ENCODE results near the gene BIN2.
"Not testable (repeated sequence)": the region's sequence is repeated elsewhere in the genome, so short reads cannot be mapped to it uniquely, and the experiment has no call there.

The BIN2 gene

GRCh38 chr12:51293696-51294095 lies 30.3 kb downstream of the BIN2 start:
- TF ChIP-seq CTCF (IDR thresholded peaks at IDR 0.05; ENCODE audit: insufficient read depth, low read depth, low read length, missing control alignments): no peak
- no peak for DNase-seq (ENCODE audit: low read depth)
- no peak overlapping the region for H3K4me3 ChIP-seq (ENCODE audit: low read depth, low read length)

DNA sequence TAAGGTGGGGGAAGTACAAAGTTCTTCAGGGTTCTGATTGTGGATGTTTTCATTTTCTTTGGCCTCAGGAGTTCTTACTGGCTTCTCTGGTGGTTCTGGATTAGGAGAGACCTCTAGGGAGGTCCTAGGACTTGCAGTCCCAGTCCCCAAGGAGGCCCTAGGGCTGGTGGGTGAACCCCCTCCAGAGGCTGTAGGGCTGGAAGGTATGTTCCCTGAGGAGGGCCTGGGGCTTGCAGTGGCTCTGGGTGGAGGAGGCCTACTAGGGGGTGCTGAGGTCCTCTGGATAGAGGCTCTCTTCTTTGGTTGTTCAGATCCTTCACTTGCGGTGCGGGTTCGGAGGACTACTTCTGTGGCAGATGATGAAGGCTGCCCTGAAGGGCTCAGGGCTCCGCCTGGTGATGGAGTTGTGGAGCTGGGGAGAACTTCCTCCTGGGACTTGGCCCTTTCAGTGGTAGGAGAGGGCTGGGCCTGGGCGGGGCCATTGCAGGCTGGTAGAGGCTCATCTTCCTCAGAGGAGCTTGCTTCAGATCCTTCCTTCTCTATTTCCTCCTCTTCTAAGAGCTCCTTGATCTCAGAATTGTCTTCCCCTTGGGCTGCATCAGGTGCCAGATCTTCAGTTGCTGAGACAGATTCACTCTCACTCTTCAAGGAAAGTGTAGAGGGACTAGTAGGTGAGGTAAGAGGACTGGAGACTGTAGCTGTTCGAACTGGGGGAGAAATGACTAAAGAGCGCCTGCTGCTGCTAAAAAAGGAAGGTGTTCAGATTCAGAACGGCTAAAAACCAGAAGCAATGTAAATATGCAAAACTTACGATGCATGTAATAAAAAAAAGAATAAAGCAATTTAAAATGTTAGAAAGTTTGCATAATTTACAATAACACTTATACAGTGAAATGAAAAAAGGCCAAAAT lies 32.1 kb downstream of the BIN2 start:
- DNase-seq (ENCODE audit: low read depth): peak; percentile 57
- TF ChIP-seq CTCF (IDR thresholded peaks at IDR 0.05; ENCODE audit: insufficient read depth, low read depth, low read length, missing control alignments): peak; percentile 24
- H3K4me3 ChIP-seq (ENCODE audit: low read depth, low read length): not testable (repeated sequence)

GRCh38 chr12:51285843-51286242 lies 38.1 kb downstream of the BIN2 start:
- TF ChIP-seq CTCF (IDR thresholded peaks at IDR 0.05; ENCODE audit: insufficient read depth, low read depth, low read length, missing control alignments): no peak
- H3K4me3 ChIP-seq (ENCODE audit: low read depth, low read length): no peak overlapping the region
- no peak for DNase-seq (ENCODE audit: low read depth)

GRCh38 chr12:51281202-51281924 lies 42.6 kb downstream of the BIN2 start:
- TF ChIP-seq CTCF (IDR thresholded peaks at IDR 0.05; ENCODE audit: insufficient read depth, low read depth, low read length, missing control alignments): no peak
- DNase-seq (ENCODE audit: low read depth): no peak
- H3K4me3 ChIP-seq (ENCODE audit: low read depth, low read length): no peak overlapping the region

GRCh38 chr12:51275088-51275487 lies 48.9 kb downstream of the BIN2 start:
- DNase-seq (ENCODE audit: low read depth): no peak
- H3K4me3 ChIP-seq (ENCODE audit: low read depth, low read length): no peak overlapping the region
- TF ChIP-seq CTCF (IDR thresholded peaks at IDR 0.05; ENCODE audit: insufficient read depth, low read depth, low read length, missing control alignments): no peak

- not testable (repeated sequence) for H3K4me3 ChIP-seq (ENCODE audit: low read depth, low read length); DNase-seq (ENCODE audit: low read depth)
These were observed 51.2 kb downstream of the BIN2 start for GRCh38 chr12:51272810-51273209.

- no peak for TF ChIP-seq CTCF (IDR thresholded peaks at IDR 0.05; ENCODE audit: insufficient read depth, low read depth, low read length, missing control alignments)
- H3K4me3 ChIP-seq (ENCODE audit: low read depth, low read length): peak overlapping the region; percentile 85
- no peak for DNase-seq (ENCODE audit: low read depth)
These were observed 52.9 kb downstream of the BIN2 start for GRCh38 chr12:51270951-51271518.

Data from GM12865 (cell line).